ENCODE data around the gene ABHD2. TPM values are rescaled to one million over a fixed set of nuclear protein-coding genes. Genes with fewer than 3 reads are reported as not detected.

ABHD2 gene
- total RNA-seq, 1 donor = 115 TPM

- H3K9me3 ChIP-seq (ENCODE audit: low read depth, low read length) = no peaks in the 10 kb centered on the region
- no peak overlapping the region for H3K4me2 ChIP-seq (ENCODE audit: insufficient read depth, low read length)
- no peak overlapping the region for H3K4me3 ChIP-seq (ENCODE audit: insufficient read depth, low read length)
- H3K27me3 ChIP-seq (ENCODE audit: insufficient read depth, low read length) = no peaks in the 10 kb centered on the region
- peak; percentile 81 for DNase-seq (ENCODE audit: insufficient read length, low spot score, missing footprints)
- peaks cover 38% of the 10 kb centered on the region for H3K36me3 ChIP-seq (ENCODE audit: insufficient read depth, low read length)
- no peak overlapping the region for H2AFZ ChIP-seq (ENCODE audit: low read length)
- TF ChIP-seq CTCF (IDR thresholded peaks at IDR 0.05; ENCODE audit: extremely low read depth, low read depth, low read length) = no peak
- H3K27ac ChIP-seq (ENCODE audit: low read depth, low read length) = peak overlapping the region; percentile 30
- H3K4me1 ChIP-seq (ENCODE audit: insufficient read depth, low read length) = peaks cover 14% of the 10 kb centered on the region
- peaks cover 5% of the 10 kb centered on the region for H4K20me1 ChIP-seq (ENCODE audit: insufficient read depth, low read length)
- no peaks in the 10 kb centered on the region for H3K79me2 ChIP-seq (ENCODE audit: insufficient read depth, low read length)
Measured at GRCh38 chr15:89179966-89180875, 92.0 kb downstream of the ABHD2 start.

GRCh38 chr15:89184357-89184756 lies 96.1 kb downstream of the ABHD2 start:
- no peaks in the 10 kb centered on the region for H3K9me3 ChIP-seq (ENCODE audit: low read depth, low read length)
- H3K27me3 ChIP-seq (ENCODE audit: insufficient read depth, low read length) = no peaks in the 10 kb centered on the region
- no peak overlapping the region for H3K4me2 ChIP-seq (ENCODE audit: insufficient read depth, low read length)
- H2AFZ ChIP-seq (ENCODE audit: low read length) = no peak overlapping the region
- no peak overlapping the region for H3K4me3 ChIP-seq (ENCODE audit: insufficient read depth, low read length)
- H3K4me1 ChIP-seq (ENCODE audit: insufficient read depth, low read length) = peaks cover 22% of the 10 kb centered on the region
- H3K27ac ChIP-seq (ENCODE audit: low read depth, low read length) = no peak overlapping the region
- no peaks in the 10 kb centered on the region for H3K79me2 ChIP-seq (ENCODE audit: insufficient read depth, low read length)
- no peak for TF ChIP-seq CTCF (IDR thresholded peaks at IDR 0.05; ENCODE audit: extremely low read depth, low read depth, low read length)
- peaks cover 33% of the 10 kb centered on the region for H3K36me3 ChIP-seq (ENCODE audit: insufficient read depth, low read length)
- no peak for DNase-seq (ENCODE audit: insufficient read length, low spot score, missing footprints)
- peaks cover 5% of the 10 kb centered on the region for H4K20me1 ChIP-seq (ENCODE audit: insufficient read depth, low read length)

GRCh38 chr15:89184886-89185526 lies 96.8 kb downstream of the ABHD2 start:
- no peak overlapping the region for H3K4me3 ChIP-seq (ENCODE audit: insufficient read depth, low read length)
- no peak for TF ChIP-seq CTCF (IDR thresholded peaks at IDR 0.05; ENCODE audit: extremely low read depth, low read depth, low read length)
- no peaks in the 10 kb centered on the region for H3K79me2 ChIP-seq (ENCODE audit: insufficient read depth, low read length)
- H3K36me3 ChIP-seq (ENCODE audit: insufficient read depth, low read length) = peaks cover 40% of the 10 kb centered on the region
- no peak overlapping the region for H3K4me2 ChIP-seq (ENCODE audit: insufficient read depth, low read length)
- H3K27ac ChIP-seq (ENCODE audit: low read depth, low read length) = no peak overlapping the region
- H2AFZ ChIP-seq (ENCODE audit: low read length) = no peak overlapping the region
- DNase-seq (ENCODE audit: insufficient read length, low spot score, missing footprints) = no peak
- peaks cover 5% of the 10 kb centered on the region for H4K20me1 ChIP-seq (ENCODE audit: insufficient read depth, low read length)
- no peaks in the 10 kb centered on the region for H3K9me3 ChIP-seq (ENCODE audit: low read depth, low read length)
- peaks cover 16% of the 10 kb centered on the region for H3K4me1 ChIP-seq (ENCODE audit: insufficient read depth, low read length)
- no peaks in the 10 kb centered on the region for H3K27me3 ChIP-seq (ENCODE audit: insufficient read depth, low read length)

- no peak for TF ChIP-seq CTCF (IDR thresholded peaks at IDR 0.05; ENCODE audit: extremely low read depth, low read depth, low read length)
- DNase-seq (ENCODE audit: insufficient read length, low spot score, missing footprints) = no peak
- Histone ChIP-seq H3K79me2 (ENCODE audit: insufficient read depth, low read length) (no peaks in the 10 kb centered on the region), H3K36me3 (ENCODE audit: insufficient read depth, low read length) (peaks cover 55% of the 10 kb centered on the region), H3K27ac (ENCODE audit: low read depth, low read length) (no peak overlapping the region), H3K27me3 (ENCODE audit: insufficient read depth, low read length) (no peaks in the 10 kb centered on the region), H3K4me3 (ENCODE audit: insufficient read depth, low read length) (no peak overlapping the region), H3K4me2 (ENCODE audit: insufficient read depth, low read length) (no peak overlapping the region), H4K20me1 (ENCODE audit: insufficient read depth, low read length) (no peaks in the 10 kb centered on the region), H2AFZ (ENCODE audit: low read length) (no peak overlapping the region), H3K4me1 (ENCODE audit: insufficient read depth, low read length) (peaks cover 11% of the 10 kb centered on the region), H3K9me3 (ENCODE audit: low read depth, low read length) (no peaks in the 10 kb centered on the region)
Measured at GRCh38 chr15:89186803-89187202, 98.5 kb downstream of the ABHD2 start.
